Measurements from ENCODE around the gene CTNNA2. TPM values are rescaled to one million over a fixed set of nuclear protein-coding genes. Genes with fewer than 3 reads are reported as not detected.

The CTNNA2 gene
- total RNA-seq, 1 experiment from 2014 or later, result not detected

DNA sequence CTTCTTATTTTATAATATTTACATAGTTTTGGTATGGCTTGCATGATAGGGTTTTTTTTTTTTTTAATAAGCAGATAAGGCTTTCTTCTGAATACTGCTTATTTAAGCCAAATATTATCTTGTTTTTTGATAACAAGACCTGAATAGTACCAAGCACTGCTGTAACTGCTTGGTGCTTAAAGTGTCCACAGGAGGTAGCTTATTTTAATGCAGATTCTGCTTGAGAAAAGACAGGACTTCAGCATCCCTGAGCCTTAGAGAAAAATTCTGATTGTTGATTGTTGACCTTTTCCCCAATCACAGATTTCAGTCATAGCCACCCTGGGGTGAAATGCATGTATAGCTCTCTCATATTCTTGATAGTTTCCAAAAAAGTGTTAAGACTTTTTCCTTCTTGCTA lies 336.4 kb downstream of the CTNNA2 start:
- CTCF ChIA-PET, result no interaction called here
- H3K4me1 ChIP-seq (replicated peaks; ENCODE audit: insufficient read depth), result no peaks in the 10 kb centered on the region
- POLR2A ChIA-PET (ENCODE audit: unreplicated experiment), result no interaction called here
- H3K36me3 ChIP-seq (ENCODE audit: low read depth), result no peaks in the 10 kb centered on the region
- DNase-seq, result no peak
- H3K79me2 ChIP-seq (ENCODE audit: low read depth), result no peaks in the 10 kb centered on the region
- no peaks in the 10 kb centered on the region for H3K9me2 ChIP-seq (ENCODE audit: insufficient read depth)
- no TSS peak for BruUV-seq (replicated peaks)
- no peak overlapping the region for H3K27ac ChIP-seq
- H3K4me2 ChIP-seq, result no peak overlapping the region
- TF ChIP-seq, protein P1, sequence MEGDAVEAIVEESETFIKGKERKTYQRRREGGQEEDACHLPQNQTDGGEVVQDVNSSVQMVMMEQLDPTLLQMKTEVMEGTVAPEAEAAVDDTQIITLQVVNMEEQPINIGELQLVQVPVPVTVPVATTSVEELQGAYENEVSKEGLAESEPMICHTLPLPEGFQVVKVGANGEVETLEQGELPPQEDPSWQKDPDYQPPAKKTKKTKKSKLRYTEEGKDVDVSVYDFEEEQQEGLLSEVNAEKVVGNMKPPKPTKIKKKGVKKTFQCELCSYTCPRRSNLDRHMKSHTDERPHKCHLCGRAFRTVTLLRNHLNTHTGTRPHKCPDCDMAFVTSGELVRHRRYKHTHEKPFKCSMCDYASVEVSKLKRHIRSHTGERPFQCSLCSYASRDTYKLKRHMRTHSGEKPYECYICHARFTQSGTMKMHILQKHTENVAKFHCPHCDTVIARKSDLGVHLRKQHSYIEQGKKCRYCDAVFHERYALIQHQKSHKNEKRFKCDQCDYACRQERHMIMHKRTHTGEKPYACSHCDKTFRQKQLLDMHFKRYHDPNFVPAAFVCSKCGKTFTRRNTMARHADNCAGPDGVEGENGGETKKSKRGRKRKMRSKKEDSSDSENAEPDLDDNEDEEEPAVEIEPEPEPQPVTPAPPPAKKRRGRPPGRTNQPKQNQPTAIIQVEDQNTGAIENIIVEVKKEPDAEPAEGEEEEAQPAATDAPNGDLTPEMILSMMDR (conservative IDR thresholded peaks at IDR 0.05), result no peak
- no peak for TF ChIP-seq EZH2 (IDR thresholded peaks at IDR 0.05; ENCODE audit: low read depth)
- no peak overlapping the region for H2AFZ ChIP-seq
- H3F3A ChIP-seq (ENCODE audit: insufficient read depth, low read depth), result no peaks in the 10 kb centered on the region
- H3K27me3 ChIP-seq (ENCODE audit: insufficient read depth, low read depth), result peaks cover 6% of the 10 kb centered on the region; the same call in 1 of the 2 replicates
- no peak overlapping the region for H3K4me3 ChIP-seq
- H4K20me1 ChIP-seq (ENCODE audit: insufficient read depth), result no peaks in the 10 kb centered on the region
- intact Hi-C loops (cut with micrococcal nuclease; ENCODE audit: unreplicated experiment), result no loop called here
- no peaks in the 10 kb centered on the region for H3K9me3 ChIP-seq (ENCODE audit: insufficient read depth, low read depth)

DNA sequence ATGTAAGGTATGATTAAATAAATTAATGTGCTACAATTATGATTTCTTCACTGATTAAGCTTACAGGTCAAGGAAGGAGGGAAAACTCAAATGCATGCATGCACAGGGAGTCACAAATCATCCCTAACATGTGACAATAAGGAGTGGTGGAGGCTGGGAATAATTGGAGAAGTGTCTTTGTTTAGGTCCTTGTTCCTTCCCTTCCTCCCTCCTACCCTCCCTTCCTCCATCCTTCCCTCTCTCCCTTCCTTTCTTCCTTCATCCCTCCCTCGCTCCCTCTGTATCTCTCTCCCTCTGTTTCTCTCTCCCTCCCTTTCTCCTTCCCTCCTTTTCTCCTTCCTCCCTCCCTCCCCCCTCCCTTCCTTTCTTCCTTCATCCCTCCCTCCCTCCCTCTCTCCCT lies 337.1 kb downstream of the CTNNA2 start:
- Histone ChIP-seq H3K79me2 (ENCODE audit: low read depth) (no peaks in the 10 kb centered on the region), H3K27ac (no peak overlapping the region), H3F3A (ENCODE audit: insufficient read depth, low read depth) (no peaks in the 10 kb centered on the region), H3K36me3 (ENCODE audit: low read depth) (no peaks in the 10 kb centered on the region), H3K4me3 (no peak overlapping the region), H3K9me3 (ENCODE audit: insufficient read depth, low read depth) (no peaks in the 10 kb centered on the region), H4K20me1 (ENCODE audit: insufficient read depth) (no peaks in the 10 kb centered on the region), H3K4me1 (replicated peaks; ENCODE audit: insufficient read depth) (no peaks in the 10 kb centered on the region), H3K9me2 (ENCODE audit: insufficient read depth) (no peaks in the 10 kb centered on the region), H3K4me2 (no peak overlapping the region), H2AFZ (no peak overlapping the region), H3K27me3 (ENCODE audit: insufficient read depth, low read depth) (peaks cover 6% of the 10 kb centered on the region; the same call in 1 of the 2 replicates)
- CTCF ChIA-PET, result no interaction called here
- POLR2A ChIA-PET (ENCODE audit: unreplicated experiment), result no interaction called here
- intact Hi-C loops (cut with micrococcal nuclease; ENCODE audit: unreplicated experiment), result no loop called here
- TF ChIP-seq, protein P1 (conservative IDR thresholded peaks at IDR 0.05), result no peak
- TF ChIP-seq EZH2 (IDR thresholded peaks at IDR 0.05; ENCODE audit: low read depth), result no peak
- no peak for DNase-seq
- BruUV-seq (replicated peaks), result no TSS peak

DNA sequence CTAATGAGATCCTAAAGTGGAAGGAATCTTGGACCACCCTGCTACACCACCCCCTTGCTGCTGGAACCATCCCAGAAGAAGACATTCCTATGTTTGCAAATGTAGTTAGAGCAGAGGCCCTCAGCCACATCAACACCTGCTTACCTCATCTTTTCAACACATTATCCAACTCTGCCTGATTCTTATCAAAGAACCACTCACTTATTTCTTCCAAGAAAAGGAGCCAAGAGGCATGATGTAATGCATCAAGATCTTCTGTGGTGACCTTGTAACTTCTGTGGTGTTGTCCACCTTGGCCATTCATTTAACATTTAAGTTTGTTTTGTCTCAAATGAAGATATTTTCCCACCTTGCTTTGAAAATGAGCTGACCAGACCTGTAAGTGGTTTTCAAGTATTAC lies 338.1 kb downstream of the CTNNA2 start:
- Histone ChIP-seq H3K27ac (no peak overlapping the region), H2AFZ (no peak overlapping the region), H3K4me3 (no peak overlapping the region), H3K4me1 (replicated peaks; ENCODE audit: insufficient read depth) (no peaks in the 10 kb centered on the region), H3K79me2 (ENCODE audit: low read depth) (no peaks in the 10 kb centered on the region), H3K9me2 (ENCODE audit: insufficient read depth) (no peaks in the 10 kb centered on the region), H3K9me3 (ENCODE audit: insufficient read depth, low read depth) (no peaks in the 10 kb centered on the region), H3K27me3 (ENCODE audit: insufficient read depth, low read depth) (peaks cover 6% of the 10 kb centered on the region; the same call in 1 of the 2 replicates), H3K4me2 (no peak overlapping the region), H4K20me1 (ENCODE audit: insufficient read depth) (no peaks in the 10 kb centered on the region), H3K36me3 (ENCODE audit: low read depth) (no peaks in the 10 kb centered on the region), H3F3A (ENCODE audit: insufficient read depth, low read depth) (no peaks in the 10 kb centered on the region)
- intact Hi-C loops (cut with micrococcal nuclease; ENCODE audit: unreplicated experiment), result no loop called here
- no peak for TF ChIP-seq EZH2 (IDR thresholded peaks at IDR 0.05; ENCODE audit: low read depth)
- TF ChIP-seq, protein P1 (conservative IDR thresholded peaks at IDR 0.05), result no peak
- BruUV-seq (replicated peaks), result no TSS peak
- ChIA-PET POLR2A (ENCODE audit: unreplicated experiment) (no interaction called here), CTCF (no interaction called here)
- no peak for DNase-seq

Data from PC-9 (cell line).